Vagina (tissue), 2 donors: ENCODE measurements around the gene GSTA4. TPM values are rescaled to one million over a fixed set of nuclear protein-coding genes. Genes with fewer than 3 reads are reported as not detected.

Experiments used
- DNase-seq, 2 donors: peaks; one replicate each; pipeline ENCODE4 v3.0.0-alpha.2; 2017; ENCODE audit errors: extremely low spot score in 2 of 2
- H3K27ac ChIP-seq: fragments of 200-600 bp; sonication (generic); one replicate; pipeline ENCODE4 v1.5.1; 2019
- H3K27me3 ChIP-seq: fragments of 200-600 bp; sonication (generic); one replicate; pipeline ENCODE4 v1.5.1; 2019
- H3K36me3 ChIP-seq, 2 donors: fragments of 200-600 bp; sonication (generic); one replicate each; pipeline ENCODE4 v1.5.1; 2017 to 2019
- H3K4me1 ChIP-seq: fragments of 200-600 bp; sonication (generic); one replicate; pipeline ENCODE4 v1.5.1; 2019
- H3K4me3 ChIP-seq, 2 donors: fragments of 200-600 bp; sonication (generic); 1 replicate in 1 of 2; 2 replicates in 1 of 2; pipeline ENCODE4 v1.5.1; 2016 to 2019
- H3K9me3 ChIP-seq: fragments of 200-600 bp; sonication (generic); one replicate; pipeline ENCODE4 v1.5.1; 2019
- POLR2A ChIP-seq, 2 donors: fragments of 450-650 bp; IDR thresholded peaks; one replicate each; pipeline ENCODE4 v1.6.1; 2017; ENCODE audit warnings: antibody characterized with exemption in 2 of 2, mild to moderate bottlenecking in 2 of 2, moderate library complexity in 2 of 2
- POLR2AphosphoS5 ChIP-seq, 2 donors: sonication (generic); formaldehyde crosslinking; IDR thresholded peaks; one replicate each; pipeline ENCODE4 v1.9.0; 2017; ENCODE audit warnings: antibody characterized with exemption in 2 of 2, mild to moderate bottlenecking in 2 of 2, low read depth in 1 of 2; ENCODE audit not compliant: insufficient read depth in 1 of 2
- intact Hi-C: fragments of 100-400 bp; cut with DNase I; formaldehyde crosslinking; loops from one replicate; pipeline ENCODE4 v1.15.1; 2023
- total RNA-seq: library from RNA; depleted of rRNA; stranded (reverse); fragments of >200 nt; gene quantifications from one replicate; pipeline ENCODE4 v1.2.3, GENCODE V29; 2016
- TF ChIP-seq, protein P1 (sequence below), 3 experiments: fragments of 450-650 bp in 2 of 3; fragments of 200-600 bp in 1 of 3; sonication (generic) in 1 of 3; IDR thresholded peaks; one replicate each; pipeline ENCODE4 v1.5.1; 2017 to 2019; ENCODE audit warnings: antibody characterized with exemption in 3 of 3, mild to moderate bottlenecking in 2 of 3, moderate library complexity in 2 of 3

Gene GSTA4
- total RNA-seq, 1 donor from 2014 or later, result 57.7 TPM

DNA sequence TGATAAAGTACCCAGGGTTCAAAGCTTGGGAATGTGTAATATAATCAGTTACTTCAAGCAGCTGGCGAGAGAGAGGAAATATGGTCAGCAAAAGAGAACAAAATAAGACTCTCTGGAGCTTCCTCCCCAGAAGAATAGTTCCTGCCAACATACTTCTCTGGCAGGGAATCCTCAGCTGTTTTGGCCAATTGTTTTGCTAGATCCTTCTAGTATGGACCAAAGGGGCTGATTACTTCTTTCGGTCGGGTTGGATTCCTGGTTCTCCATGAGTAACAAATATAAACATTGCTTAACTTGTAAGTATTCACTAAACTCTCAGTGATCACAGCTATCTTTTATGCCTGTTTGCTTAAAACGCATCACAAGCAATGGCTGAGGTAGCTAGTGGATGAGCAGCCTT is 38.7 kb upstream of the GSTA4 start:
- TF ChIP-seq POLR2A (IDR thresholded peaks at IDR 0.05) (no peak), POLR2AphosphoS5 (IDR thresholded peaks at IDR 0.05; ENCODE audit: insufficient read depth in 1 of 2, low read depth in 1 of 2) (no peak)
- TF ChIP-seq, protein P1, sequence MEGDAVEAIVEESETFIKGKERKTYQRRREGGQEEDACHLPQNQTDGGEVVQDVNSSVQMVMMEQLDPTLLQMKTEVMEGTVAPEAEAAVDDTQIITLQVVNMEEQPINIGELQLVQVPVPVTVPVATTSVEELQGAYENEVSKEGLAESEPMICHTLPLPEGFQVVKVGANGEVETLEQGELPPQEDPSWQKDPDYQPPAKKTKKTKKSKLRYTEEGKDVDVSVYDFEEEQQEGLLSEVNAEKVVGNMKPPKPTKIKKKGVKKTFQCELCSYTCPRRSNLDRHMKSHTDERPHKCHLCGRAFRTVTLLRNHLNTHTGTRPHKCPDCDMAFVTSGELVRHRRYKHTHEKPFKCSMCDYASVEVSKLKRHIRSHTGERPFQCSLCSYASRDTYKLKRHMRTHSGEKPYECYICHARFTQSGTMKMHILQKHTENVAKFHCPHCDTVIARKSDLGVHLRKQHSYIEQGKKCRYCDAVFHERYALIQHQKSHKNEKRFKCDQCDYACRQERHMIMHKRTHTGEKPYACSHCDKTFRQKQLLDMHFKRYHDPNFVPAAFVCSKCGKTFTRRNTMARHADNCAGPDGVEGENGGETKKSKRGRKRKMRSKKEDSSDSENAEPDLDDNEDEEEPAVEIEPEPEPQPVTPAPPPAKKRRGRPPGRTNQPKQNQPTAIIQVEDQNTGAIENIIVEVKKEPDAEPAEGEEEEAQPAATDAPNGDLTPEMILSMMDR (IDR thresholded peaks at IDR 0.05), result no peak
- no peaks in the 10 kb centered on the region for H3K9me3 ChIP-seq
- H3K36me3 ChIP-seq, result peaks cover 0 to 44% of the 10 kb centered on the region in 2 donors
- H3K27ac ChIP-seq, result peak overlapping the region; percentile 42
- H3K27me3 ChIP-seq, result no peaks in the 10 kb centered on the region
- DNase-seq, result no peak
- no peak overlapping the region for H3K4me3 ChIP-seq
- H3K4me1 ChIP-seq, result peaks cover 21% of the 10 kb centered on the region
- intact Hi-C loops, result no loop called here

DNA sequence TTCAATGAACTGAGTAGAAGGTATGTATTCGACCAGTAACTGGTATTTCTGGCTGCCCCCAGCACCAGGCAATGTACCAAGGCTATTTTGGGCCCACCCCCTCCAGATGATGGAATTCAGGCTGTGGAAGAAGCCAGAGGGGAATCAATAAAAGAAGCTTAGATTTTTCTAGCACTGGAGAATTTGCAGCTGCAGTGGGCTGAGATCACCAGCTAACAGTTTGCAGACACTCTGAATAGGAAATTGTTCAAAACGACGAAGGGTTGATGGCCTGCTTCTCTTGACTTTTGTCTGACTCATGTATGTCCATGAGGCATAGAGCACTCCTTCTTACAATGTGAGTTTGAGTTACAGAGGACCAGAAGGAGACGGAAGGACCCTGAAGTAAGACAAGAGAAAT is 37.8 kb upstream of the GSTA4 start:
- DNase-seq, result no peak
- peaks cover 0 to 45% of the 10 kb centered on the region in 2 donors for H3K36me3 ChIP-seq
- H3K4me1 ChIP-seq, result peaks cover 21% of the 10 kb centered on the region
- H3K27me3 ChIP-seq, result no peaks in the 10 kb centered on the region
- H3K9me3 ChIP-seq, result no peaks in the 10 kb centered on the region
- H3K27ac ChIP-seq, result peak overlapping the region; percentile 36
- H3K4me3 ChIP-seq, result no peak overlapping the region
- TF ChIP-seq POLR2A (IDR thresholded peaks at IDR 0.05) (no peak), POLR2AphosphoS5 (IDR thresholded peaks at IDR 0.05; ENCODE audit: insufficient read depth in 1 of 2, low read depth in 1 of 2) (no peak)
- TF ChIP-seq, protein P1 (IDR thresholded peaks at IDR 0.05), result no peak
- intact Hi-C loops, result no loop called here

DNA sequence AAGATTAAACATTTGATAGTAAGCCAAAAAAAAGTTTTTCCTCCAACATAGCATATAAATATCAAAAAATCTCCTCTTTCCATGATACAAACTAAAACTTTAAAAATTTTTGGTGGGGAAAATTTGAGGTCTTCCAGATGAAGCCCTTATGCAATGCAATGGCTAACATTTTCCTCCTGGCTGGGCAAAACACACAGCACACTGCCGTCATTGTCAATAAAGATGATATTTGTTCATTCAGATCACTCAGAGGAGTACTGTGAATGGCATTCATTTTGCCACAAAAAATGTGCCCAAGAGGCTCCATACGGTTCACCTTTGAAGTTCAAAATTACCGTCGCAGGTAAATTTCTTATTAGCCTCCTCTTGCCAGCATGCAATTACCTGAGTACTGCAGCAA is 36.2 kb upstream of the GSTA4 start:
- H3K9me3 ChIP-seq, result no peaks in the 10 kb centered on the region
- H3K4me1 ChIP-seq, result peaks cover 21% of the 10 kb centered on the region
- intact Hi-C loops, result no loop called here
- no peaks in the 10 kb centered on the region for H3K27me3 ChIP-seq
- no peak overlapping the region for H3K27ac ChIP-seq
- no peak for DNase-seq
- no peak for TF ChIP-seq POLR2AphosphoS5 (IDR thresholded peaks at IDR 0.05; ENCODE audit: insufficient read depth in 1 of 2, low read depth in 1 of 2)
- no peak for TF ChIP-seq POLR2A (IDR thresholded peaks at IDR 0.05)
- TF ChIP-seq, protein P1 (IDR thresholded peaks at IDR 0.05), result no peak
- H3K36me3 ChIP-seq, result peaks cover 0 to 47% of the 10 kb centered on the region in 2 donors
- no peak overlapping the region for H3K4me3 ChIP-seq

GRCh38 chr6:53029761-53030160 is 34.7 kb upstream of the GSTA4 start:
- DNase-seq, result no peak
- Histone ChIP-seq H3K27ac (no peak overlapping the region), H3K9me3 (no peaks in the 10 kb centered on the region), H3K36me3 (peaks cover 0 to 53% of the 10 kb centered on the region in 2 donors), H3K27me3 (no peaks in the 10 kb centered on the region), H3K4me1 (peaks cover 21% of the 10 kb centered on the region), H3K4me3 (no peak overlapping the region)
- no peak for TF ChIP-seq POLR2AphosphoS5 (IDR thresholded peaks at IDR 0.05; ENCODE audit: insufficient read depth in 1 of 2, low read depth in 1 of 2)
- TF ChIP-seq, protein P1 (IDR thresholded peaks at IDR 0.05), result no peak
- no peak for TF ChIP-seq POLR2A (IDR thresholded peaks at IDR 0.05)
- intact Hi-C loops, result no loop called here

GRCh38 chr6:53029257-53029656 is 34.2 kb upstream of the GSTA4 start:
- peaks cover 0 to 54% of the 10 kb centered on the region in 2 donors for H3K36me3 ChIP-seq
- peaks cover 17% of the 10 kb centered on the region for H3K4me1 ChIP-seq
- DNase-seq, result no peak
- H3K27ac ChIP-seq, result no peak overlapping the region
- intact Hi-C loops, result no loop called here
- H3K27me3 ChIP-seq, result no peaks in the 10 kb centered on the region
- H3K9me3 ChIP-seq, result no peaks in the 10 kb centered on the region
- no peak overlapping the region for H3K4me3 ChIP-seq
- TF ChIP-seq POLR2AphosphoS5 (IDR thresholded peaks at IDR 0.05; ENCODE audit: insufficient read depth in 1 of 2, low read depth in 1 of 2), result no peak
